Measurements from ENCODE around the gene TMOD1.

TMOD1 gene

DNA sequence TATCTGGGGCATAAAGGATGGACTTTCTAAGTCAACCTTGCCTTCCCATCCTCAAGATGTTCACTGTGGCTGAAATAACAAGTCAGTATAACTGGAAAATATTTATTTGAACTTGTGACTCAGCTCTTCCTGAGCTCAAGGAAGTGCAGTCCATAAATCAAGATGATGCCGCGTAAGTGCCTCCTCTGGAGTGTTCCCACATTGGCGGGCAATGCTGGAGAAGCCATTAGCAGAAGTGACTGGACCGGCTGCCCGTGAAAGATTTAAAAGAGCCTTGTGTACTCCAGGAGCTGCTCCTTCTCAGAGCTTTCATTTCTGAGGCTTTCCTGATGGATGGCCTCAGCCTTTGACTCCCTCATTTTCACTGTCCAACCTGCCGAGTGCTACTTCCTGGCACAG is 17.4 kb downstream of the TMOD1 start:
- DNase-seq: no peak

DNA sequence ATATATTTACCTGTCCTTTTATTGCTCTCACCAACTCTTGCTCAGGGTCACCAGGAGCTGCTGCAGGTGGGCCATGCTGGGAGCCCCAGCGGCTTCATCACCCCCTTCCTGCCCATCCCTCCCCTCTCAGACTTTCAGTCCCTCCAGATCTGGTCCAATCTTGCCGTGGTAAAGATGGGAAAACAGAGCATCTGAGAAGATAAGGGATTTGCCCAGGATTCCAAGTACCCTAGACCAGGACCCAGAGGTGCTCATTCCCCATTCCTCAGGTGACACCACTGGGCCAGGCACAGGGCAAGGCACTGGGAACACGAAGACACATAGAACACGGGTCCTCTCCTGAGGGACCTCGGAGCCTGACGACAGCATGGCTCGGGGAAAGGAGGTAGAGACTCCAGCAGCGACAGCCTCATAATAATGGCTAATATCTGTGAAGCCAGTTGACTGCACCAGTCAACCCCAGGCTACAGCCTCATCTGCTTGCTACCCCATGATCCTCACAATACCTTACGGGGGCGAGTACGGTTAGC is 18.0 kb downstream of the TMOD1 start:
- DNase-seq: no peak

DNA sequence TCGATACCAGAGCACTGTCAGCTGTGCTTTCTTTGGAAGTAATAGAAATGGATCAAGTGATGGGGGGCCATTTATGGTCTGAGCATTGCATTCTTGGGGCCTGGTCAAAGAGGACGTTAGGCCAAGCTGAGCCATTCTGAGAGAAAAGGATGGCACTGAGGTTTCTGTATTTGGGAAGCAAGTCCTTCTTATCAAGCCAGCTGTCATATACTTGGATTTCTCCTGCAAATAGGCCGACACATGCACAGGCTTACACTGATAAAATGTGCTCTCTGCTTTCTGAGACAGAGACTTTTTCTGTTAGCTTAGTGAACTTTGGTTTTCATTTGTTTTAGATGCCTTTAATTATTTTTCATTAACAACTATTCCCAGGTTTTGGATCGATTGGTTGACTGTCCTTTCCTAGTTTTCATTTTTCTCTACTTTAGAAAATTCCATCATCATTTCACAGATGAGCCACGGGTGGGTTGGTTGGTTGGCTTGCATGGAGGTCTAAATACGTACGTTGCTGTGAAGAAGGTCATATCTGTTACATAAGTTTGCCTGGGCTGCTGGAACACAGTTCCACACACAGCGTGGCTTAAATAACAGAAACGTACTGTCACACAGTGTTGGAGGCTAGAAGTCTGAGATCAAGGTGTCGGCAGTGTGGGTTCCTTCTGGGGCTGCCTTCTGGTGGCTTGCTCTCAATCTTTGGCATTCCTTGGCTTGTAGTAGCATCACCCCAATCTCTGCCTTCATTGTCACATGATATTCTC is 20.3 kb downstream of the TMOD1 start:
- no peak for DNase-seq

DNA sequence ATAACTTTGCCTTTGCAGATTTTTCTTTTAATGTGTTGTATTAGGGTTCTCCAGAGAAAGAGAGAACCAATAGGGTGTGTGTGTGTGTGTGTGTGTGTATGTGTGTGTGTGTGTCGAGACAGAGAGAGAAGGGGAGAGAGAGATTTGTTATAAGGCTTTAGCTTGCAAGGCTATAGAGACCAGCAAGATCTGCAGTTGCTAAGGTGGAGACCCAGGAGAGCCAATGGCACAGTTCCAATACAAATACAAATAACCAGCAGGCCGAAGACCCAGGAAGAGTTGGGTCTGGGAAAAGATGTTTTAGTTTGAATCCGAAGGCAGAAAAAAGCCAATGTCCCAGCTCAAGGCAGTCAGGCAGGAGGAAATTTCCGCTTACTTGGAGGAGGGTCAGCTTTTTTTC is 23.0 kb downstream of the TMOD1 start:
- DNase-seq: no peak

DNA sequence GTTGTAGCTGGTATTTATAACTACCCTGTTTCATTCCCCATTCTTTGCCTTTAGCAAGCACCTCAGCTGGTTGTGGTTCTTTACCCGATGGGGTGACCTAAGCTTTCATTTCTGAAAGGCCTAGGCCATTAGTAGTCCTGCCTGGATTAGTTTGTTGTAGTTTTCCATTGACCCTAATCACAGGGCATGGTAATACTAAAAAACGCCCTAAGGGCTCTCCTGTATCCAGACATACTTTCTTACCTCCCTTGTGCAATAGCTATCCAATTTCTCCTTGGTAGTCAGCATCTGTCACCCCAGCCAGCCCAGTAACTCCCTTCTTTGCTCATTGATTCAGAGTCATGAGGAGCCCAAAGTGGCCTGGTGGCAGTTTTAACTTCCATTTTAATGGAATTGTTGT is 24.0 kb downstream of the TMOD1 start:
- no peak for DNase-seq

DNA sequence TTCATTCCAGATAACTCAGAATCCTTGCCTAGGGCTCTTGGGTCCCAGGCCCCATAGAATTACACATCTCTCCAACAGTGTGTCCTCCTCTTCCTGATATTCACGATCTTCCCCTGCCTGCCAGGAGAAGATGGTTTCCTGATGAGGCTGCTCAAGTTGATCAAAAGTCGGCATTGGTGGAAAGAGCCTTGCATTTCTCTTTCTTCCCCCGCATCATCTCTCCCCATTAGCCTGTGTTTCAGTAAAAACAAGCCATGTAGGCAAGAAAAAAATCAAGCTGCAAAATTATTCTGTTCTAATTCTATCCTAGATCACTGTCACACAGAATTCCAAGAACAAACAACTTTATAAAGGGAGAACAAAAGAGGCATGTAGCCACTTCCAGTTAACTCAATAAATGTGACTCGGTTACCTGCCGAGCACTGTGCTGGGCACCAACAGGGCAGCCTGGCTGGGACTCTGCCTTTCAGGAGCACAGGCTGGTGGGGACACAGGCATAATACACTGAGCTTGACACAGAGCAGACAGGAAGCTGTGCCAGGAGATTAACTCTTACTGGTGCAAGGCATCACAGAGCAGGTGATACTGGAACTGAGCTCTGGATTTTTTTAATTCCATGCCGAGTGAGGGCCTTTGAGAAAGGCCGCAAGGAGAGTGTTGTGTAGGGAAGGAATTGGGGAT is 25.6 kb downstream of the TMOD1 start:
- DNase-seq: no peak

DNA sequence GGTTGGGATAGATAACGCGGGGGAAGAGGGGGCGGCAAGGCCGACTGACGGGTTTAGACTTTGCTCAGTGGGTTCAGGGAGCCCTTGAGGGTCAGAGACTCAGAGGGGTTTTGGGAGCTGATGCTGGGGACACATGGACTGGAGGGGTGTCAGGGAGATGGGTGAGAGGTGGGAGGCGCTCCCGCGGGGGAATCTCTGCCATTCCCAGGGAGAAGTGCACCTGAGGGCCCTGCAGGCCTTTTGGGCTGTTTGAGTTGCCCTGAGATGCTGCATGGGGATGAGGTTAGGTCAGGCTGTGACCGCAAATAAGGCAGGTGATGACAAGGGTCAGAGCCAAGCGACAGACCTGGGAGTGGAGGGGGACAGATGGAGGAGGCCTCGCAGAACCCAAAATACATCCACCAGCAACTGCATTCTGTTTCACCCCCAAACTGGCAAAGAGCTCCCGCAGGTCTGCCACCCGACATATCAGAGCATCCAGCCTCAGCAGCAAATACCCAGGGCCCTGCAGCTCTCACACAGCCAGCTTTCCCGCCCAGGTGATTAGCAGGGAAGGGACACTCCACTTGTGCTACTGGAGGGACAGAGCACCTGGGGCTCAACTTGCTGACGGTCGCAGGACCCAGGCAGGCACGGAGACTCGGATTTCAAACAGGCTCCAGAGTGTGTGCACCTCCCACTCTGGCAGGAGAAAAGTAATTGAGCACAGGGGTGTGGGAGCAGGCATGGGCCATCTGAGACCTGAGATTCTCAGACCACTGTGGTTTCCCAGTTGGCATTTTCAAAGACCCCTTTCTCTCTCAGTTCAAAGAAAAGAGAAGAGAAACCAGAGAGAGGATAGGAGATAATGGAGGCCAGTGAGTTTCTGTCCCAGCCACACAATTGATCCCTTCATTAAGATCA is 26.4 kb downstream of the TMOD1 start:
- no peak for DNase-seq

DNA sequence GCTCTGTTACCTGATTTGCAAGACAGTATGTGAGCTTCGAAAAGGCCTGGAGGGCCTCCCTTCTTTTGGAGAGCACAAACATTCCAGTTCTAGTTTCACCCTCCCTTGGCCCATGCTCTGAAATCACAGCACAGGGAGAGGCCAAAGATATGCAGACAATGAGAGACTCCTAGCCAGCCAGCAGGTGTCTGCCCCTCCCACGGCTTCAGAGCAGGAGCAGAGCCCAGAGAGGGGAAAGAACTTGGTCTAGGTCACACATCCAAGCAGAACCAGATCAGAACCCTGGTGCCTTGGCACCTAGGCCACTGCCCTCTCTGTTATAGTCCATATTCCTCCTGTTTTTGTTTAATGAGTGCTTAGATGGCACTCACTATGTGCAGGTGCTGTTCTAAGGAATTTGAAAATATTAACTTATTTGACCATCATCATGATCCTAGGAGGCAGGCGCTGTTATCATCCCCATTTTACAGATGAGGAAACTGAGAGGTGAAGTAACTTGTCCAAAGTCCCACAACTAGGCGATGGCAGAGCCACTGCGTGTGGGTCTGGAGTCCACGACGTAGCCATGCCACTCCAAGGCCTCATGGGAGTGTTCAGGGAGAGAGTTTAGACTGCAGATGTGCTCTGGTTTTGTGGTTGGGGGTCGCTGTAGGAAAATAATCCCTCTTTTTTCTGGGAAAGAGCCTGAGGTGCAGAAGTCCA is 27.2 kb downstream of the TMOD1 start:
- DNase-seq: no peak

DNA sequence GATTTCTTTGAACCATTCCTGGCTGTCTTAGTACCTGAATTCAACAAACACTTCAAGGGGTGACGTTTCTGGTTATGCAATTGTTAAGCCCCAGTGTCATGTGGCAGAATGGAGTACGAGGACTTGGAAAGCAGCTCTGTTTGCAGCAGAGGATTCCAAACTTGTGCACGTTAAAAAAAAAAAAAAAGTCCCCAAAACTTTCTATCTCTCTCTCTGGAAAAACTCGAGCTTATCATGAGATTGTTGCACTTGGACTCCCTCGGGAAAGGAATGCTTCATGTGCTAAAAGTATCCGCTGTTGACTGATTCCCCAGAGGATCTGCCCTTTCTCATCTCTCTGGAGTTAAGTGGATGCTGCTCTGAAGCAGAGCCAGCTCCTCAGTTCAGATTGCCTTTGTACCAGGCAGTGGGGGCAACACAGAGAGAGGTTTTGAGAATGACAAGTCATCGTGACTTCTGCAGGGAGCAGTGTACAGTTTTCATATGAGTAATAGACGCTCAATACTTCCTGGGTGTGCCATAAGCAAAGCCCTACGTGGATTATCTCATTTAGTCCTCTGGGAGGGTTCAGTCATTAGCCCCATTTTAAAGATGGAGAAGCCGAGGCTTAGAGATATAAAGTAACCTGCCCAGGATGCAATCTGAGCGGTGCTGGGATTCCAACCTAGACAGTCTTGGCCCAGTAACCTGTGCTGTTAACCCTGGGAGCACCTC is 28.1 kb downstream of the TMOD1 start:
- no peak for DNase-seq

DNA sequence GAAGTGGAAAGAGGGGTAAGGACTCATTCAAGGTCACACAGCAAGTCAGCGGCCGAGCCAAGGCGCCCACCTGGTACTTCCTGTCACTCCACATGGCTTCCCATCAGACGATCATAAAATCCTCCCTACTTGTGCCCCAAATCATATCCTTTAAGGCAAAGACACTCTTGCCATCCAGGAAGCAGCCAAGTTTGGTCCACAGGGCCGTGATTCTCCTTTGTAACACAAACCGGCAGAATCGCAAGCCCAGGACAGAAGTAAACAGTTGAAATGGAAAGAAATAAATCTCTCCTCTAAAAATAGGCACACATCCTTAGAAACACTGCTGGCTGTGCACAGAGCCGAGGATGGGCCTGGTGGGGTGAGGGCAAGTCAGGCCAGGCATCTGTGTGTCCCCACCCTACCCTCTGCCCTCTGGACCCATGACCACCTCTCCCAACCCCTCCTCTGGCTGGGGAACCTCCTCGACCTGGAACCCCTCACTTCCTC is 30.5 kb downstream of the TMOD1 start:
- no peak for DNase-seq

DNA sequence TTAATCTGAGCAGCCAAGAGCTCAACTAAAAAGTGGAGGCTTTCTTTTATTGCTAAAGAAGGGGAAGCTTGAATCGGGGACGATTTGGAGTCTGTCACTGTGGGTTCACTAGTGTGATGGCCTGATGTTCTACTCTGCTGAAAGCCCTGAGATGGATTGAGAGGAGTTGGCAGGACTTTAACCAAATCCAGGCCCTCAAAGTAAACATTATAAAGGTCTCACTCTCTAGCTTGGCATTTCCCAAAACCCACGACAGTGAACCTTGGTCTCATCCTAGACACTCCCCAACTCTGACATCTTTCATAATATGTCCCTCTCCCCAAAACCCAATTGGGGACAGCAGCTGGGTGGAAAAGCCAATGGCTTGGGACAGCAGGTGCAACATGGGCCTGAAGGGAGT is 32.7 kb downstream of the TMOD1 start:
- no peak for DNase-seq

DNA sequence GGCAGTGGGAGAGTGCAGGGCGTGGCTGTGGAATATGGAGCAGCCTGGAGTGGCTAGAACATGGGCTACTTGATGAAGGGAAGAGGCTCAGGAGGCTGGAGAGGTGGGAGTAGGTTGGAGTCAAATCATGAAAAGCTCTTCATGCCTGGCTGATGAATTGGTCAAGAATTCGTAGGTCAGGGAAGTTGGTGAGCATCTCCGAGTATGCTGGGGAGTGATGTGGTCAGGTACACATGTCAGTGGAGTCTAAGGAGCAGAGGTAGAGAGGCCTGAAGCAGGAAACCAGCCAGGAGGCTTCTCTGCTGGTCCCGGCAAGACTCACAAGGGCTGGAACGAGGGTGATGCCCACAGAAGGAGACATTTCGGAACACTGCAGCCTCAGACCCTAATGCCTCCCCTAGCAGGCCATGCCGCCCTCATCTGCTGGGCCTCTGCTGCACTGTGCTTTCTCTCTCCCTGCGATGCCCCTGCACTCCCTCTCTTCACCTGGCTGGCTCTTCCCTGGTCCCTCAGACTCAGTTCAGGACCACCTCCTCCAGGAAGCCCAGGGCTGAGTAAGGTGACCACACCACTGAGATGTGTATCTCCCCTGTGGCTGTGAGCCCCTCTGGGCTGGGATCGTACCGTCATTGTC is 33.6 kb downstream of the TMOD1 start:
- no peak for DNase-seq

DNA sequence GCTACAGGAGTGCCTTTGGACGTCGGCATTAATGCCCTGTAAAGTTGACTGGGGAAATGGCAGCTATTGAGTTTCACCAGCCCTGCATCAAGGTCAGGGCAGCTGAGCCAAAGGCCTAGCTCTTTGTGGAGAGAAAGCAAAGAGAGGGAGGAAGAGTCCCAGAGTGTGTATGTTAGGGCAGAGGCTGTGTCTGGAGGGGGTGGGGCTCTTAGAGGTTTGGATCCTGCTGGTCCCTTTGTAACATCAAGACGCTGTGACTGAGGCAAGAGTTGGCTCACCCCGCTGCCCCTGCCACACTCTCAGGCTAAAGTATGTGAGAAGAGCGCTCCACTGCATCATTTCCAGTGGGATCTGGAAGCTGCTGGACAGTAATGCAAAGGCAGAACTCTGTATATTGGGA is 34.3 kb downstream of the TMOD1 start:
- DNase-seq: no peak

DNA sequence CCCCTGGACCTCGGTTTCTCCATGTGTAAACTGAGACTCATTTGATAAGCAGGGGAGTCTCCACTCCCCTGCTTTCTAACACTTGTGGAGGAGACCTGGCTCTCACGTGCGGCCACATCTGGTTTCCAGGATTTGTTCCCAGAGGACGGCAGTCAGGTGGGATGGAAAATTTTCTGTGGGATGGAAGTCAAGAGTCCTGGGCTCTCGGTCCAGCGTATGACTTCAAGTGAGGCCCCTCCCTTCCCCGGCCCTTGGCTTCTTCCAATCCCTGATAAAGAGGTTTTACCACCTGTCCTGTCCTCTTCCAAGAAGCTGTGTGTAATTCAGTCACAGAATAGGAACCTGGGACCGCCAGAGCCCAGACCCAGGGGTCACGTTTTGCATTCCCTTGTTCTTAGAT is 35.0 kb downstream of the TMOD1 start:
- no peak for DNase-seq

DNA sequence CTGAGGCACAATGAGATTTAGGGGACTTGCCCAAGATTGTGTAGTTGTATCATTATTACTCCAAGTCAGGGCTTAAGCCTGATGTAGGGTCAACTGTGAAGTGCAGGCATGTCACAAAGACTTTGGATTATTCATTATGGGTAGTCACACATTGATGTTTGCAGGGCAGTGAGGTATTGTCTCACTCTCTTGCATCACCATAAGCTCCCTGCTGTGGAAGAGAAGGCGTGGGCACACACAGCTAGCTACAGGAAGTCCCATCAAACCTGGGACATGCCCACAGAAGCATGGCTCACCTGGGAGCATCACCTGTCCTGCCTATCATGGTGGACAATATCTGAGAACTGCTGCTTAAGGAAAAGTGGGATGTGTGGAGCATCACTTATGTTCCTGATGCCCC is 42.1 kb downstream of the TMOD1 start:
- no peak for DNase-seq

DNA sequence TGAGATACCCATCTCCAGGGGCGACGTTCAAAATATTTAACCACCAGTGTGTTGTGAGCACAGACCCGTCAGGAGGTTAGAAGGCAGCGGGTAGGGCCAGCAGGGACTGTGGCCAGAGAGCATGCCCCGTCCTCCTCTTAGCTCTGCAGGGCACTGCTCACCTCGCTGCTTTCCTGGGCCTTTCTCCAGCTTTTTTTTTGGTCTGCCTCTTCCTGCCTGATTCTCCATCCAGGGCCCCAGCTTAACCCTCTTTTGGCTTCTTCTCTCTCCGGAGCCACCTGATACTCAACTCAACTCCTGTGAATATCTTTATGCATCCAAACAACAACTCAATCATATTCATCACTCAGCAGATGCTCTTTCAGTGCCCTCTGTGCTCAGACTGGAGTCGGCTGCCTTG is 44.0 kb downstream of the TMOD1 start:
- DNase-seq: no peak

DNA sequence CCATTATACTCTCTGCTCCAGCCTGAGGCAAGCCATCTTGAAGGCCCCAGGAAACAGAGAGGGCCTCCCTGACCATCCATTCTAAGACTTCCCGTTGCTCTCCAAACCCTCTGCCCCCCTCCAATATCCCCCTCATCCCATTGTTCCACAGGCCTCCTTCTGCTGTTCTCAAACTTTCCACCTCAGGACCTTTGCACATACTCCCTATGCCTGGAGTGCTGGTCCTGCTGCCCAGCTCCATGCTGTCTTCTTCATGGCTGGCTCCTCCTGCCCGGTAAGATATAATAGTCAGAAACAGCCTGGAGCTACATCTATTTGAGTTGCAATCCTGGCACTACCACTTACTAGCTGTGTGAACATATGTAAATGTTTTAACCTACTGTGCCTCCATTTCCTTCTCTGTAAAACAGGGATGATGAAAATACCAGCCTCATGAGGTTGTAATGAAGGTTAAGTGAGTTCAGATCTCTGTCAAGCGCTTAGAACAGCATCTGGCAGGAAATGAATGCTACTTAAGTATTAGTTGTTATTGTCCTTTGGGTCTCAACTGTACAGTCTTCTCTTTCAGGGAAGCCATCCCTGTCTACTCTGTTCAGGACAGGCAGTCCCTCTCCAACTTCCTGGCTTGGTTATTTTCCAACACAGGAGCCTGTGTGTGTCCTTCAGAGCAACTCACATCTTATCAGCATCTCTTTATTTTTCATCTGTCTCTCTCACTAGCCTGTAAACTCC is 45.8 kb downstream of the TMOD1 start:
- DNase-seq: no peak

DNA sequence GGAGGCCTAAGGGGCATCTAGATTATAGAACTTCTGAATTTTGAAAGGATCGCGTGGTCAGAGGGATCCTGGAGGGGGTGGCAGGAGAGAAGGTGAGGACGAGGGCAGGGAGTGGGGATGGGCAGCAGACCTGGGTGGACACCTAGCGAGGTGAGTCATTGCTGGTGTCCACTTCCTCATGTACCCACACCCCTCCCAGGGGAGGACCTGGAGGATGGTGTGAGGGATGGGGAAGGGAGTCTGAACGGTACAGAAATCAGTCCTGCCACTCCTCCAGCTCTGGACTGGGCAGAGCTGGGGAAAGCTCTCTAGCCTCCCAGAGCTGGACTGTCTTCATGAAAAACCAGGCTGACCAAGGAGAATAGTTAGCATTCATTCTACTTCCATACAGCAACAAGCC is 46.9 kb downstream of the TMOD1 start:
- DNase-seq: no peak

DNA sequence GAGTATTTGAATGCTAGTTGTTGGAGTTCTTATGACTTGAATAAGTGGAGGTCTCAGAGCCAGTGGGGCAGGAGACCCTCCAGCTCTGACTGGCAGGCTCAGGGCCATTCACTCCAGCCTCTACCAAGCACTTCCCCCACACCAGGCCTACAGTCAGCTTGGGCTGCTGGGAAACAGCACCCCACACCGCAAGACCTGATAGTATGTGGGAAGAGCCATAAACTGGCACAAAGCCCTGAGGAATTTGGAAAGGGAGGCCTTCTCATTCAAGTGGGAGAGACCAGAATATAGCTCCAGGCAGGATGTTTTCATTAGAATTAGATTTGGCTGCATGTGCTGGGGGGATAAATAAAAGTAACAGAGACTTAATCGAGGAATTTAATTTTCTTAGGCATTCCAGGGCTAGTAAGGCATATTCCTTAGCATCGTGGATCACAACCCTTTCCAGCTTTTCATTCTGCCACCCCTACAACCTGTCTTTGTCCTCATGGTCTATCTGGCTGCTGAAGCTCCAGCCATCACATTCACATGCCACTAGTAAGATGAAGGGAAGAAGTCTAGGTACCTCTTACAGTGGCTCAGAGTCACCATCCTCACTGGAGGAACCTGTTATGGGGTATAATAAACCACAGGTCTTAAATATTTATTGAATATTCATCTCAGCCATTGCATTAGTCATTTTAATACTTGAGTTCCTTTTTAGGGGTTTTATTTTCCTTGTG is 47.5 kb downstream of the TMOD1 start:
- no peak for DNase-seq

DNA sequence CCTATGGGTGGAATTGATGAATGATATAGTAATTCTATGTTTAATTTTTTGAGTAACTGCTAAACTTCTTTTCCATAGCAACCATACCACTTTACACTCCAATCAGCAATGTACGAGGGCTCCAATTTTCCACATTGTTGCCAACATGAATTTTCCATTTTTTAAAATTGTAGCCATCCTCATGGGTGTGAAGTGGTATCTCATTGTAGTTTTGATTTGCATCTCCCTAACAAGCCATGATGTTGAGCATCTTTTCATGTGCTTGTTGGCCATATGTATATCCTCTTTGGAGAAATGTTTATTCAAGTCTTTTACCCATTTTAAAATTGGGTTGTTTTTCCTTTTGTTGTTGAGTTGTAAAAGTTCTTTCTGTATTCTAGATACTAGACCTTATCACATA is 48.9 kb downstream of the TMOD1 start:
- DNase-seq: no peak

All from activated naive CD4-positive, alpha-beta T cell (primary cell).